K562 (cell line): ENCODE data around the gene BRPF1. TPM values are rescaled to one million over a fixed set of nuclear protein-coding genes. Genes with fewer than 3 reads are reported as not detected.

Experiments
- BRF1 ChIP-seq: IDR thresholded peaks from 3 replicates; pipeline ENCODE4 v1.6.1; 2011; ENCODE audit warnings: borderline replicate concordance, mild to moderate bottlenecking; ENCODE audit not compliant: insufficient read length; ENCODE audit errors: extremely low read depth
- EGR1 ChIP-seq: fragments of 450-650 bp; conservative IDR thresholded peaks from 2 replicates; pipeline ENCODE4 v1.6.1; 2017; ENCODE audit warnings: mild to moderate bottlenecking
- GTF2F1 ChIP-seq: IDR thresholded peaks from 2 replicates; pipeline ENCODE4 v1.6.1; 2011; ENCODE audit warnings: low read depth, low read length, improper control_type of control experiment
- HCFC1 ChIP-seq: IDR thresholded peaks from 2 replicates; pipeline ENCODE4 v1.6.1; 2012; ENCODE audit warnings: low read depth, low read length, improper control_type of control experiment
- HDAC1 ChIP-seq, 2 experiments: fragments of 450-650 bp; IDR thresholded peaks; 2 replicates each; pipeline ENCODE4 v1.6.1; 2016 to 2017; ENCODE audit warnings: inconsistent platforms in 1 of 2, mild to moderate bottlenecking in 1 of 2, moderate library complexity in 1 of 2
- HNRNPL ChIP-seq: fragments of 200-400 bp; formaldehyde crosslinking; IDR thresholded peaks from 2 replicates; pipeline ENCODE4 v1.6.1; 2017; ENCODE audit warnings: low read depth, mild to moderate bottlenecking, low read length
- MYC ChIP-seq, 2 experiments: fragments of 250-450 bp in 1 of 2; sonication (Bioruptor Pico) in 1 of 2; IDR thresholded peaks; 2 replicates each; pipeline versions ENCODE4 v1.5.1 to v1.6.1; 2012 to 2021; ENCODE audit warnings: low read depth in 2 of 2, borderline replicate concordance in 1 of 2, improper control_type of control experiment in 1 of 2, low read length in 1 of 2, mild to moderate bottlenecking in 1 of 2, moderate library complexity in 1 of 2
- SRSF3 ChIP-seq: fragments of 200-400 bp; formaldehyde crosslinking; IDR thresholded peaks from 2 replicates; pipeline ENCODE4 v1.6.1; 2016; ENCODE audit warnings: mild to moderate bottlenecking, low read length, moderate library complexity; ENCODE audit not compliant: insufficient read depth
- XRCC5 ChIP-seq: fragments of 200-400 bp; formaldehyde crosslinking; IDR thresholded peaks from 2 replicates; pipeline ENCODE4 v1.6.1; 2017; ENCODE audit warnings: low read depth, mild to moderate bottlenecking, low read length
- ZNF134 ChIP-seq: fragments of 250-450 bp; sonication (Bioruptor Pico); conservative IDR thresholded peaks from 2 replicates; pipeline ENCODE4 v1.4.0; 2020
- ZNF282 ChIP-seq: sonication (generic); formaldehyde crosslinking; IDR thresholded peaks from 2 replicates; pipeline ENCODE4 v1.8.1; 2023; ENCODE audit warnings: missing genetic modification reagents
- ZNF785 ChIP-seq: fragments of 250-450 bp; sonication (Bioruptor Pico); IDR thresholded peaks from 2 replicates; pipeline ENCODE4 v1.4.0; 2020; ENCODE audit warnings: mild to moderate bottlenecking
- polyA plus RNA-seq, 8 experiments: library from polyadenylated mRNA; depleted of rRNA in 4 of 8; stranded (reverse) in 5 of 8; unstranded in 3 of 8; fragments of >200 nt; fragmentation: Nextera tagmentation in 2 of 8; fragmentation: Illumina TruSeq in 1 of 8; extraction: Ambion mirVana in 2 of 8; extraction: Trizol in 1 of 8; gene quantifications; 2 replicates each; pipeline versions ENCODE4 v1.2.1 to v1.2.3, GENCODE V29; 2011 to 2014; ENCODE audit warnings: inconsistent platforms in 1 of 8, missing spikeins in 1 of 8
- total RNA-seq, 7 experiments: library from RNA; depleted of rRNA in 6 of 7; stranded (reverse); fragments of >200 nt in 6 of 7; fragmentation: Illumina TruSeq in 2 of 7; extraction: Trizol in 2 of 7; gene quantifications; 2 replicates each; pipeline versions ENCODE4 v1.2.1 to v1.2.3, GENCODE V29; 2011 to 2021; ENCODE audit warnings: low replicate concordance in 1 of 7
- TF ChIP-seq, protein P1 (sequence below): fragments of 450-650 bp; IDR thresholded peaks from 2 replicates; pipeline ENCODE4 v1.6.1; 2016; ENCODE audit warnings: low read depth
- TF ChIP-seq, protein P2 (sequence below): IDR thresholded peaks from 2 replicates; pipeline ENCODE4 v1.6.1; 2011; ENCODE audit warnings: borderline replicate concordance, low read depth, mild to moderate bottlenecking, moderate library complexity, low read length; ENCODE audit not compliant: insufficient read depth, poor library complexity, severe bottlenecking
- TF ChIP-seq, protein P3 (sequence below): sonication (generic); formaldehyde crosslinking; IDR thresholded peaks from 2 replicates; pipeline ENCODE4 v1.8.0; 2022; ENCODE audit warnings: missing genetic modification reagents, mild to moderate bottlenecking, borderline replicate concordance

BRPF1 gene
- total and polyA plus RNA-seq, 9 of the 15 experiments (the other 6 are each of a cell fraction or from before 2014, with no cell fraction given), result 1.1 to 40.2 (median 23.5) TPM

DNA sequence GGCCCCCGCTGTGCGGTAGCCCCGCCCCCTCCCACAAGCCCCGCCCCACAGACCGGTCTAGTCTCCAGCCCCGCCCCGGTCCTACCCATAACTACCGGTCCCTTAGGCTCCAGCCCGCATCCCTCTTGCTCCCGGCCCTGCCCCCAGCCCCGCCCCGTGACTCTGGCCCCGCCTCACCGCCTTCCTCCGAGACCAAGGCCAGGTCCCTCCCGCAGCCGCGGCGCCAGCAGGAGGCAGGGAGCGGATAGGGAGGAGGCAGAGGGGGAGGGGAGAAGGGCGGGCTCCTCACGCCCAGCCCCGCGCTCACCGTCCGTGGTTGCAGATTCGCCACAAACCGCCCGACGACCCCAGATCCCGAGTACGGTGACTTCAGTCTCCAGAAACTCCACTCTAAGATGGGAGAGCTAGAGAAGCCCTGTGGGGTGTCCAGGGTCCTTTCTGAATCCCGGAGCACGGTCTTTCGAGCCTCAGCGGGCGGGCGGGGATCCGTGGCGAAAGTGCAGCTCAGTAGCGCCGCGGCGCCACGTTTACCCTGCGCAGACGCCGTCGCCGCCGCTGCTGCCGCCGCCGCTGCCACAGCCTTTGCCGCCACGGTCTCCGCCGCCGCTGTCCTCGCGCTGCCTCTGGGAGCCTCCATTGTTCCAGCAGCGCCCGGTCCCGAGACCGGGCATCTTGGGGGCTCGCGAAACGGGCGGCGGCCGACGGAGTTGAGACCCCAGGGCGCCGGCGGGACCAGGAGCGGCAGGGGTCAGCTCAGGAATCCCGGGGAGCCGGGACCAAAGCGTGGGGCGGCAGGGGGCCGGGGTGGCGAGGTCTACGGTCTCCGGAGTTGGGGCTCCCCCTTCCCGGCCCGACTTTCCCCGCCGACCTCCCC is at the start of gene BRPF1 (continued):
- TF ChIP-seq, protein P1, sequence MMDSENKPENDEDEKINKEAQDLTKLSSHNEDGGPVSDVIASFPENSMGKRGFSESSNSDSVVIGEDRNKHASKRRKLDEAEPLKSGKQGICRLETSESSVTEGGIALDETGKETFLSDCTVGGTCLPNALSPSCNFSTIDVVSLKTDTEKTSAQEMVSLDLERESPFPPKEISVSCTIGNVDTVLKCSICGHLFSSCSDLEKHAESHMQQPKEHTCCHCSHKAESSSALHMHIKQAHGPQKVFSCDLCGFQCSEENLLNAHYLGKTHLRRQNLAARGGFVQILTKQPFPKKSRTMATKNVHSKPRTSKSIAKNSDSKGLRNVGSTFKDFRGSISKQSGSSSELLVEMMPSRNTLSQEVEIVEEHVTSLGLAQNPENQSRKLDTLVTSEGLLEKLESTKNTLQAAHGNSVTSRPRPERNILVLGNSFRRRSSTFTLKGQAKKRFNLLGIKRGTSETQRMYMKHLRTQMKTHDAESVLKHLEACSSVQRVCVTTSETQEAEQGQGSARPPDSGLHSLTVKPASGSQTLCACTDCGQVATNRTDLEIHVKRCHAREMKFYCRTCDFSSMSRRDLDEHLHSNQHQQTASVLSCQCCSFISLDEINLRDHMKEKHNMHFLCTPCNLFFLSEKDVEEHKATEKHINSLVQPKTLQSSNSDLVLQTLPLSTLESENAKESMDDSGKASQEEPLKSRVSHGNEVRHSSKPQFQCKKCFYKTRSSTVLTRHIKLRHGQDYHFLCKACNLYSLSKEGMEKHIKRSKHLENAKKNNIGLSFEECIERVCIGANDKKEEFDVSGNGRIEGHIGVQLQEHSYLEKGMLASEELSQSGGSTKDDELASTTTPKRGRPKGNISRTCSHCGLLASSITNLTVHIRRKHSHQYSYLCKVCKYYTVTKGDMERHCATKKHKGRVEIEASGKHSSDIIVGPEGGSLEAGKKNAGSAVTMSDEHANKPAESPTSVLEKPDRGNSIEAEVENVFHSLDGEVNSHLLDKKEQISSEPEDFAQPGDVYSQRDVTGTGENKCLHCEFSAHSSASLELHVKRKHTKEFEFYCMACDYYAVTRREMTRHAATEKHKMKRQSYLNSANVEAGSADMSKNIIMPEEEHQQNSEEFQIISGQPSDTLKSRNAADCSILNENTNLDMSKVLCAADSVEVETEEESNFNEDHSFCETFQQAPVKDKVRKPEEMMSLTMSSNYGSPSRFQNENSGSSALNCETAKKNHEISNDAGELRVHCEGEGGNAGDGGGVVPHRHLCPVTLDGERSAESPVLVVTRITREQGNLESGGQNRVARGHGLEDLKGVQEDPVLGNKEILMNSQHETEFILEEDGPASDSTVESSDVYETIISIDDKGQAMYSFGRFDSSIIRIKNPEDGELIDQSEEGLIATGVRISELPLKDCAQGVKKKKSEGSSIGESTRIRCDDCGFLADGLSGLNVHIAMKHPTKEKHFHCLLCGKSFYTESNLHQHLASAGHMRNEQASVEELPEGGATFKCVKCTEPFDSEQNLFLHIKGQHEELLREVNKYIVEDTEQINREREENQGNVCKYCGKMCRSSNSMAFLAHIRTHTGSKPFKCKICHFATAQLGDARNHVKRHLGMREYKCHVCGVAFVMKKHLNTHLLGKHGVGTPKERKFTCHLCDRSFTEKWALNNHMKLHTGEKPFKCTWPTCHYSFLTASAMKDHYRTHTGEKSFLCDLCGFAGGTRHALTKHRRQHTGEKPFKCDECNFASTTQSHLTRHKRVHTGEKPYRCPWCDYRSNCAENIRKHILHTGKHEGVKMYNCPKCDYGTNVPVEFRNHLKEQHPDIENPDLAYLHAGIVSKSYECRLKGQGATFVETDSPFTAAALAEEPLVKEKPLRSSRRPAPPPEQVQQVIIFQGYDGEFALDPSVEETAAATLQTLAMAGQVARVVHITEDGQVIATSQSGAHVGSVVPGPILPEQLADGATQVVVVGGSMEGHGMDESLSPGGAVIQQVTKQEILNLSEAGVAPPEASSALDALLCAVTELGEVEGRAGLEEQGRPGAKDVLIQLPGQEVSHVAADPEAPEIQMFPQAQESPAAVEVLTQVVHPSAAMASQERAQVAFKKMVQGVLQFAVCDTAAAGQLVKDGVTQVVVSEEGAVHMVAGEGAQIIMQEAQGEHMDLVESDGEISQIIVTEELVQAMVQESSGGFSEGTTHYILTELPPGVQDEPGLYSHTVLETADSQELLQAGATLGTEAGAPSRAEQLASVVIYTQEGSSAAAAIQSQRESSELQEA, result peak; percentile 82
- TF ChIP-seq, protein P2, sequence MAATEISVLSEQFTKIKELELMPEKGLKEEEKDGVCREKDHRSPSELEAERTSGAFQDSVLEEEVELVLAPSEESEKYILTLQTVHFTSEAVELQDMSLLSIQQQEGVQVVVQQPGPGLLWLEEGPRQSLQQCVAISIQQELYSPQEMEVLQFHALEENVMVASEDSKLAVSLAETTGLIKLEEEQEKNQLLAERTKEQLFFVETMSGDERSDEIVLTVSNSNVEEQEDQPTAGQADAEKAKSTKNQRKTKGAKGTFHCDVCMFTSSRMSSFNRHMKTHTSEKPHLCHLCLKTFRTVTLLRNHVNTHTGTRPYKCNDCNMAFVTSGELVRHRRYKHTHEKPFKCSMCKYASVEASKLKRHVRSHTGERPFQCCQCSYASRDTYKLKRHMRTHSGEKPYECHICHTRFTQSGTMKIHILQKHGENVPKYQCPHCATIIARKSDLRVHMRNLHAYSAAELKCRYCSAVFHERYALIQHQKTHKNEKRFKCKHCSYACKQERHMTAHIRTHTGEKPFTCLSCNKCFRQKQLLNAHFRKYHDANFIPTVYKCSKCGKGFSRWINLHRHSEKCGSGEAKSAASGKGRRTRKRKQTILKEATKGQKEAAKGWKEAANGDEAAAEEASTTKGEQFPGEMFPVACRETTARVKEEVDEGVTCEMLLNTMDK, result peak; percentile 68
- 0 out of 2 replicates have a peak, but pooled peaks have one; percentile 17 for TF ChIP-seq ZNF282 (CRISPR knock-in tag)
- TF ChIP-seq SRSF3, result 0 out of 2 replicates have a peak, but pooled peaks have one; percentile 20
- TF ChIP-seq EGR1, result peak; percentile 76
- peak in 1 of 2 experiments; percentile 75; a peak in 1 of 4 replicates for TF ChIP-seq HDAC1 (IDR thresholded peaks at IDR 0.05)
- no peak for TF ChIP-seq HNRNPL
- no peak for TF ChIP-seq BRF1
- TF ChIP-seq ZNF785 (CRISPR knock-in tag), result no peak
- peak; percentile 72; the same call in 1 of the 2 replicates for TF ChIP-seq XRCC5
- peak; percentile 77 for TF ChIP-seq HCFC1
- no peak for TF ChIP-seq ZNF134
- TF ChIP-seq, protein P3, sequence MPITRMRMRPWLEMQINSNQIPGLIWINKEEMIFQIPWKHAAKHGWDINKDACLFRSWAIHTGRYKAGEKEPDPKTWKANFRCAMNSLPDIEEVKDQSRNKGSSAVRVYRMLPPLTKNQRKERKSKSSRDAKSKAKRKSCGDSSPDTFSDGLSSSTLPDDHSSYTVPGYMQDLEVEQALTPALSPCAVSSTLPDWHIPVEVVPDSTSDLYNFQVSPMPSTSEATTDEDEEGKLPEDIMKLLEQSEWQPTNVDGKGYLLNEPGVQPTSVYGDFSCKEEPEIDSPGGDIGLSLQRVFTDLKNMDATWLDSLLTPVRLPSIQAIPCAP (CRISPR knock-in tag), result no peak; the same call in 1 of the 2 replicates
- peak; percentile 84 for TF ChIP-seq MYC (IDR thresholded peaks at IDR 0.05; ENCODE audit: low read depth, low read length)
- peak; percentile 76; the same call in 1 of the 2 replicates for TF ChIP-seq MYC (CRISPR knock-in tag; IDR thresholded peaks at IDR 0.05; ENCODE audit: borderline replicate concordance, low read depth)
- peak; percentile 64; the same call in 1 of the 2 replicates for TF ChIP-seq GTF2F1
